PC-3 (cell line): ENCODE measurements around the gene CELF1. TPM values are rescaled to one million over a fixed set of nuclear protein-coding genes. Genes with fewer than 3 reads are reported as not detected.
A peak's percentile ranks its signal among the peaks of the same experiment; 100 is the strongest.

Experiments
- ATAC-seq: fragments of 200-7000 bp; cut with Tn5 transposase; 2 replicates; pipeline ENCODE4 v1.9.1; 2020; ENCODE audit warnings: mild to moderate bottlenecking, moderate library complexity
- BruUV-seq: library from RNA; stranded (reverse); fragments of 400-500 nt; replicated peaks from 2 replicates; lab custom pipeline; 2021; lab: Mats Ljungman, UMichigan
- CTCF ChIA-PET: fragments of 300-600 bp; sonication (Branson Sonifier 250); formaldehyde crosslinking; loops from one replicate; lab custom pipeline; 2022; ENCODE audit warnings: antibody characterized with exemption; lab: Charles Lee
- POLR2A ChIA-PET: fragments of 300-600 bp; sonication (Branson Sonifier 250); formaldehyde crosslinking; loops from one replicate; lab custom pipeline; 2022; ENCODE audit warnings: antibody characterized with exemption; ENCODE audit not compliant: unreplicated experiment; lab: Charles Lee
- DNase-seq: peaks from one replicate; pipeline ENCODE4 v3.0.0-alpha.2; 2015
- H2AFZ ChIP-seq: fragments of 300-600 bp; sonication (generic); 2 replicates; pipeline ENCODE4 v1.6.0; 2016; ENCODE audit warnings: antibody characterized with exemption, low read length
- H3F3A ChIP-seq: fragments of 300-600 bp; sonication (generic); one replicate; pipeline ENCODE4 v1.6.0; 2017; ENCODE audit warnings: antibody characterized with exemption, low read length, control low read depth, mild to moderate bottlenecking; ENCODE audit not compliant: unreplicated experiment
- H3K27ac ChIP-seq: fragments of 300-600 bp; sonication (generic); 2 replicates; pipeline ENCODE4 v1.5.1; 2016; ENCODE audit warnings: mild to moderate bottlenecking, low read length
- H3K27me3 ChIP-seq: fragments of 300-600 bp; sonication (generic); 2 replicates; pipeline ENCODE4 v1.6.1; 2016; ENCODE audit warnings: low read length, mixed read lengths
- H3K36me3 ChIP-seq: fragments of 300-600 bp; sonication (generic); 2 replicates; pipeline ENCODE4 v1.6.1; 2016; ENCODE audit warnings: low read depth, mixed run types, low read length, mixed read lengths
- H3K4me1 ChIP-seq: fragments of 300-600 bp; sonication (generic); 2 replicates; pipeline ENCODE4 v1.5.1; 2016; ENCODE audit warnings: low read length; ENCODE audit not compliant: insufficient read depth
- H3K4me2 ChIP-seq: fragments of 300-600 bp; sonication (generic); 2 replicates; pipeline ENCODE4 v1.6.0; 2016; ENCODE audit warnings: low read length
- H3K4me3 ChIP-seq: fragments of 300-600 bp; sonication (generic); 2 replicates; pipeline ENCODE4 v1.5.1; 2016; ENCODE audit warnings: mild to moderate bottlenecking, low read length, mixed read lengths
- H3K79me2 ChIP-seq: fragments of 300-600 bp; sonication (generic); 2 replicates; pipeline ENCODE4 v1.6.1; 2017; ENCODE audit warnings: low read length, mixed read lengths
- H3K9ac ChIP-seq: fragments of 300-600 bp; sonication (generic); 2 replicates; pipeline ENCODE4 v1.6.0; 2016; ENCODE audit warnings: mild to moderate bottlenecking, low read length
- H3K9me2 ChIP-seq: fragments of 300-600 bp; sonication (generic); replicated peaks from 2 replicates; pipeline ENCODE4 v1.6.1; 2016; ENCODE audit warnings: mixed run types, low read length, mixed read lengths
- H3K9me3 ChIP-seq: fragments of 300-600 bp; sonication (generic); 2 replicates; pipeline ENCODE4 v1.6.1; 2016; ENCODE audit warnings: low read length, mixed read lengths
- H4K20me1 ChIP-seq: fragments of 300-600 bp; sonication (generic); 2 replicates; pipeline ENCODE4 v1.6.1; 2016; ENCODE audit warnings: low read length, mixed read lengths
- EZH2 ChIP-seq: fragments of 300-600 bp; sonication (generic); IDR thresholded peaks from one replicate; pipeline ENCODE4 v1.6.1; 2017; ENCODE audit warnings: antibody characterized with exemption, mild to moderate bottlenecking, low read length; ENCODE audit not compliant: unreplicated experiment
- EZH2phosphoT487 ChIP-seq: fragments of 300-600 bp; sonication (generic); IDR thresholded peaks from 2 replicates; pipeline ENCODE4 v1.6.1; 2018; ENCODE audit warnings: mild to moderate bottlenecking, antibody characterized with exemption, low read length, borderline replicate concordance
- intact Hi-C: fragments of 100-400 bp; cut with micrococcal nuclease; formaldehyde crosslinking; loops from 2 replicates; pipeline ENCODE4 v1.9.0; 2023
- total RNA-seq: library from RNA; depleted of rRNA; stranded (reverse); fragments of >200 nt; gene quantifications from 2 replicates; pipeline ENCODE4 v1.2.3, GENCODE V29; 2014; rRNA removed
- TF ChIP-seq, protein P1 (sequence below): fragments of 300-600 bp; sonication (generic); conservative IDR thresholded peaks from 2 replicates; pipeline ENCODE4 v1.5.1; 2017; ENCODE audit warnings: antibody characterized with exemption, low read depth, mild to moderate bottlenecking, low read length

The CELF1 gene
- total RNA-seq, 1 experiment from 2014 or later: 80.1 TPM

DNA sequence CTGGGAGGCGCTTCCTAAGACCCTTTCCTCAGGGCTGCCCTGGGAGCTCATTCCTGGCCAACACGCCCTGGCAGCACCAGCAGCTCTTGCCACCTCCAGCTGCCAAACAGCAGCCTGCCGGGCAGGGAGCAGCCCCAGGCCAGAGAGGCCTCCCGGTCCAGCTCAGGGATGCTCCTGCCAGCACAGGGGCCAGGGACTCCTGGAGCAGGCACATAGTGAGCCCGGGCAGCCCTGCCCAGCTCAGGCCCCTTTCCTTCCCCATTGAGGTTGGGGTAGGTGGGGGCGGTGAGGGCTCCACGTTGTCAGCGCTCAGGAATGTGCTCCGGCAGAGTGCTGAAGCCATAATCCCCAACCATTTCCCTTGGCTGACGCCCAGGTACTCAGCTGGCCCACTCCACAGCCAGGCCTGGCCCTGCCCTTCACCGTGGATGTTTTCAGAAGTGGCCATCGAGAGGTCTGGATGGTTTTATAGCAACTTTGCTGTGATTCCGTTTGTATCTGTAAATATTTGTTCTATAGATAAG is 136.9 kb downstream of the CELF1 start:
- Histone ChIP-seq H3K27me3 (no peaks in the 10 kb centered on the region), H3K4me3 (no peak overlapping the region), H3K9me2 (no peaks in the 10 kb centered on the region), H3K9me3 (no peaks in the 10 kb centered on the region), H3F3A (peaks cover 3% of the 10 kb centered on the region), H2AFZ (no peak overlapping the region), H3K36me3 (peaks cover 19% of the 10 kb centered on the region), H3K27ac (peak overlapping the region; percentile 46), H3K79me2 (0 out of 2 replicates have a peak, but pooled peaks cover 1% of the 10 kb centered on the region), H3K4me2 (peak overlapping the region; percentile 44), H3K4me1 (peaks cover 19% of the 10 kb centered on the region), H4K20me1 (peaks cover 9% of the 10 kb centered on the region; the same call in 1 of the 2 replicates), H3K9ac (no peak overlapping the region)
- BruUV-seq: TSS peak; percentile 13
- DNase-seq (peak; percentile 89), ATAC-seq (peak; percentile 87)
- intact Hi-C loops: no loop called here
- ChIA-PET POLR2A (interaction anchor here (0.6 kb wide), 1 partner anchor 68 kb away, joined by 8 read pairs; no protein-coding TSS in a partner anchor), CTCF (interaction anchor here (0.5 kb wide), 1 partner anchor 210 kb away, joined by 3 read pairs; no protein-coding TSS in a partner anchor)
- TF ChIP-seq EZH2 (no peak), EZH2phosphoT487 (no peak)
- TF ChIP-seq, protein P1, sequence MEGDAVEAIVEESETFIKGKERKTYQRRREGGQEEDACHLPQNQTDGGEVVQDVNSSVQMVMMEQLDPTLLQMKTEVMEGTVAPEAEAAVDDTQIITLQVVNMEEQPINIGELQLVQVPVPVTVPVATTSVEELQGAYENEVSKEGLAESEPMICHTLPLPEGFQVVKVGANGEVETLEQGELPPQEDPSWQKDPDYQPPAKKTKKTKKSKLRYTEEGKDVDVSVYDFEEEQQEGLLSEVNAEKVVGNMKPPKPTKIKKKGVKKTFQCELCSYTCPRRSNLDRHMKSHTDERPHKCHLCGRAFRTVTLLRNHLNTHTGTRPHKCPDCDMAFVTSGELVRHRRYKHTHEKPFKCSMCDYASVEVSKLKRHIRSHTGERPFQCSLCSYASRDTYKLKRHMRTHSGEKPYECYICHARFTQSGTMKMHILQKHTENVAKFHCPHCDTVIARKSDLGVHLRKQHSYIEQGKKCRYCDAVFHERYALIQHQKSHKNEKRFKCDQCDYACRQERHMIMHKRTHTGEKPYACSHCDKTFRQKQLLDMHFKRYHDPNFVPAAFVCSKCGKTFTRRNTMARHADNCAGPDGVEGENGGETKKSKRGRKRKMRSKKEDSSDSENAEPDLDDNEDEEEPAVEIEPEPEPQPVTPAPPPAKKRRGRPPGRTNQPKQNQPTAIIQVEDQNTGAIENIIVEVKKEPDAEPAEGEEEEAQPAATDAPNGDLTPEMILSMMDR: no peak

Other genes with a start within 250 kb of the CELF1 start
- gene MYBPC3, start 200.4 kb downstream of the CELF1 start, total RNA-seq: not detected in 2 replicates
- gene SPI1, start 174.6 kb downstream of the CELF1 start, total RNA-seq: 0.22 TPM in 1 of 2 replicates, not detected in the other
- gene SLC39A13, start 144.5 kb downstream of the CELF1 start, total RNA-seq: 29.4 and 32.5 TPM in 2 replicates
- gene PSMC3, start 126.7 kb downstream of the CELF1 start, total RNA-seq: 275 and 314 TPM in 2 replicates
- 0.23 TPM in 1 of 2 replicates, not detected in the other for gene RAPSN, start 104.0 kb downstream of the CELF1 start, total RNA-seq
- 167 and 212 TPM in 2 replicates for gene PTPMT1, start 12.5 kb upstream of the CELF1 start, total RNA-seq
- gene KBTBD4, start 25.8 kb upstream of the CELF1 start, total RNA-seq: 9.2 and 9.8 TPM in 2 replicates
- 120 and 166 TPM in 2 replicates for gene NDUFS3, start 25.9 kb upstream of the CELF1 start, total RNA-seq
- not detected in 2 replicates for gene FAM180B, start 33.5 kb upstream of the CELF1 start, total RNA-seq
- gene C1QTNF4, start 41.3 kb upstream of the CELF1 start, total RNA-seq: not detected in 2 replicates
- 84.0 and 88.1 TPM in 2 replicates for gene MTCH2, start 89.4 kb upstream of the CELF1 start, total RNA-seq
- 1.8 TPM in 1 of 2 replicates, not detected in the other for gene AGBL2, start 162.2 kb upstream of the CELF1 start, total RNA-seq
- 37.4 and 60.1 TPM in 2 replicates for gene FNBP4, start 214.2 kb upstream of the CELF1 start, total RNA-seq